Occipital lobe (tissue), 2 donors: Measurements from ENCODE around the gene C7orf33. TPM values are rescaled to one million over a fixed set of nuclear protein-coding genes. Genes with fewer than 3 reads are reported as not detected.
"Not testable (repeated sequence)": the region's sequence is repeated elsewhere in the genome, so short reads cannot be mapped to it uniquely, and the experiment has no call there.

Source experiments
- DNase-seq: peaks from one replicate; lab custom pipeline; 2025; lab: John Stamatoyannopoulos, UW
- total RNA-seq: library from RNA; depleted of rRNA; stranded (reverse); fragments of >200 nt; gene quantifications from one replicate; pipeline ENCODE4 v1.2.3, GENCODE V29; 2014

The C7orf33 gene
- not detected for total RNA-seq

GRCh38 chr7:148590471-148590870 lies at the start of gene C7orf33:
TSS of gene C7orf33 (plus strand) at chr7:148590766. CDS start at chr7:148590926, 160 bp downstream.
- DNase-seq = no peak

DNA sequence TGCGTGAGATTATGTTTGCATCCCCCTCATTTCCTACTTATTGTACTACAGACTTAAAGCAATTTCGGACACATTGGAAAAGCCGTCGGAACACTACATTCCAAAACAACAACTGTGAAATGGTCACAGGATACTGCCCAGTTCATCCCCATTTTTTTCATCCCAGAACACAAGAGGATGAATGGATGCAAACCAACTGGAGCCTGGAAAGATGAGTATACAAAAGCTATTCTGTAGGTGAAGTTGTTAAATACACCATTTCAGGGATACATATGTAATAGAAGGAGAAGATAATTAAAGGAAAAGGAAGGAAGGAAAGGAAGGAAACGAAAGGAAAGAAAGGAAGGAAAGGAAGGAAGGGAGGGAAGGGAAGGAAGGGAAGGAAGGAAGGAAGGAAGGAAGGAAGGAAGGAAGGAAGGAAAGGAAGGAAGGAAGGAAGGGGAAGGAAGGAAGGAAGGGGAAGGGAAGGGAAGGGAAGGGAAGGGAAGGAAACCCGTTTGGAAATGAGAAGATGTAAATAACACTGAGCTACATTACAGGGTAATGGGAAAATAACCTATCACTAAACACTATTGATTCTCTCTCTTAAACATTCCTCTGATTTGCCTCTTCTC lies 48.6 kb upstream of the C7orf33 start:
- DNase-seq = no peak

- DNase-seq = no peak
Measured at GRCh38 chr7:148543302-148543701, 47.3 kb upstream of the C7orf33 start.

GRCh38 chr7:148545172-148545571 lies 45.4 kb upstream of the C7orf33 start:
- no peak for DNase-seq

DNA sequence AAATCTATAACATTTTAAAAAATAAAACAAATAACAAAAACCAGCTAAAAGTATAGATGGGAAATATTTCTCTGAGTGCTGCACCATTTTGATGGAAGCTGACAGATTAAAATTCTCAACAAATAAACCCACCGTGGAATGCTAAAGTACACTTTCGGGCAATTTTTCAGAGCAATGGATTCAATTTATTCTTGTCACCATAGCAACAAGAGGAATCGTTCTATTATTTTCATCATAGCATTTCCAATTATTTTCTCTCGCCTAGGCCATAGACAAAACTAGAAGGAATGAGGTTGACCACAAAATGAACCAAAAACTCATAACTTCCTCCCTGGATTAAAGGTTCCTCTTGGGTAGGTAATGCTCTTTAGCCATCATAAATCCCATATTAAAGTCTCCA lies 44.6 kb upstream of the C7orf33 start:
- no peak for DNase-seq

DNA sequence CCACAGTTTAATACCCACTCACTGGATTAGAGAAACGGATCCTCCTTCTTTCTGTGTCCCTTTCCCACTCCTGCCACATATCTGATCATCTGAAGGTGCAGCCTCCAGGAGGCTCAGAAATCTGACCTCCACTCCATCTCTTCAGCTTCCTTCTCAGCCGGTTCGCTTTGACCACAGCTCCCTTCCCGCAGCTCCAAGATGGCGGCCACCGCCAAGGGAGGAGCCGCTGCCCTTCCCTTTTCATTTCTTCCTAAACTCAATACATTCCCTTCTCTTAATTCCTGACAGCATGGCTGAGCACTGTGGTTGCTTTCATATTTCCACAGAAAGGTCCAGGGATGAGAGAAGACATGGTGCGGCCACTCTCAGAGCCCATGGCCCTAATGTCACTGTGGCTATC lies 43.7 kb upstream of the C7orf33 start:
- DNase-seq = no peak

- DNase-seq = no peak
Measured at GRCh38 chr7:148547951-148548350, 42.6 kb upstream of the C7orf33 start.

DNA sequence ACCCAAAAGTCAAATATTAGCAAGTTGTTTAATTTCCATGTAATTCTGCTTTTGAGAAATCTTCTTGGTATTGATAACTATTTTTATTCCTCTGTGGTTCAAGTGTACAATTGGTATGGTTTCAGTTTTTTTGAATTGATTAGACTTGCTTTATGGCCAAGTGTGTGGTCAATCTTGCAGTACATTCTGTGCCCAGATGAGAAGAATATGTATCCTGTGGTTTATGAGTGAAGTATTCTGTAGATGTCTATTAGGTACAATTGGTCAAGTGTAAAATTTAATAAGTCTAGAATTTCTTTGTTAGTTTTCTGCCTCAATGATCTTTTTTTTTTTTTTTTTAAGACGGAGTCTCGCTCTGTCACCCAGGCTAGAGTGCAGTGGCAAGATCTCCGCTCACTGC lies 36.6 kb upstream of the C7orf33 start:
- DNase-seq = no peak

- no peak for DNase-seq
Measured at GRCh38 chr7:148556892-148557291, 33.7 kb upstream of the C7orf33 start.

GRCh38 chr7:148558914-148559313 lies 31.7 kb upstream of the C7orf33 start:
- no peak for DNase-seq

GRCh38 chr7:148561099-148561498 lies 29.5 kb upstream of the C7orf33 start:
- no peak for DNase-seq

DNA sequence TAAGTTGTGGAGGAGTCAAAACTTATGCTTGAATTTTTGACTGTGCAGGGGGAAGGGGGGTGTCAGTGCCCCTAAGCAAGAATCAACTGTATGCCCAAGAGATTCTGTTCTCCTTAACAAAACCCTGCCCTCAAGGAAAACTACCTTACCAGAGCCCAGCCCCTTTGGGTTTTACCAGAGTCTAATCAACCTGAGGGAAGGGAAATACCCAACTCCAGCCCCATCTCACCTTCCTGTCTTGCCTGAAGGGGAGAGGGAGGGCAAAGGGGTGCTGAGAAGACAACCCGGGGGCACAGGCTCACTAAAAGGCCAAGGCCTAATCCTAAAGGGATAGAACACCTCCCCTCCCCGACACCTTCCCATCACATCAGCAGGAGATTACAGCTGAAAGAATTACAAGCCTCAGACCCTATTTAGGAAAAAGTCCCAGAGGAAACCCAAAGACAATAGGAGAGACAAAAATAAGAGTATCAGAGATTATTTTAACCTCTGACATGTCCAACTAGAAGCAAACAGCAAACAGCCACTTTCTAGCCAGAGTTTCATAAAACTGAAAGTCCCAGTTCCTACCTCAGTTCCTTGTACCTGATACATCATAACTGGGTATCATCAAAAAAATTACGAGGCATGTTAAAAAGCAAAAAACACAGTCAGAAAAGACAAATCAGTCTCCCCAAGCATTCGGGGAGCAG lies 26.8 kb upstream of the C7orf33 start:
- DNase-seq = no peak

- DNase-seq = not testable (repeated sequence)
Measured at GRCh38 chr7:148564275-148564951, 26.2 kb upstream of the C7orf33 start.

GRCh38 chr7:148566736-148567135 lies 23.8 kb upstream of the C7orf33 start:
- no peak for DNase-seq

- no peak for DNase-seq
Measured at GRCh38 chr7:148567524-148567923, 23.0 kb upstream of the C7orf33 start.

DNA sequence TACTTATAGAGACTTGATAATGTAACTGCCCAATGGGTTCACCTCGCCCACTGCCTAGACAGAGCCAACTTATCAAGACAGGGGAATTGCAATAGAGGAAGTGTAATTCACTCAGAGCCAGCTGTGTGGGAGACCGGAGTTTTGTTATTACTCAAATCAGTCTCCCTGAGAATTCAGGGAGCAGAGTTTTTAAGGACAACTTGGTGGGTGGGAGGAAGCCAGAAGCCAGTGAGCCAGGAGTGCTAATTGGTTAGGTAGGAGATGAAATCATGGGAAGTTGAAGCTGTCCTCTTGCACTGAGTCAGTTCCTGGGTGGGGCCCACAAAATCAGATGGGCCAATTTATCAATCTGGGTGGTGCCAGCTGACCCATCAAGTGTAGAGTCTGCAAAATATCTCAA lies 20.1 kb upstream of the C7orf33 start:
- no peak for DNase-seq

GRCh38 chr7:148570973-148571372 lies 19.6 kb upstream of the C7orf33 start:
- not testable (repeated sequence) for DNase-seq

- no peak for DNase-seq
Measured at GRCh38 chr7:148571381-148571780, 19.2 kb upstream of the C7orf33 start.

DNA sequence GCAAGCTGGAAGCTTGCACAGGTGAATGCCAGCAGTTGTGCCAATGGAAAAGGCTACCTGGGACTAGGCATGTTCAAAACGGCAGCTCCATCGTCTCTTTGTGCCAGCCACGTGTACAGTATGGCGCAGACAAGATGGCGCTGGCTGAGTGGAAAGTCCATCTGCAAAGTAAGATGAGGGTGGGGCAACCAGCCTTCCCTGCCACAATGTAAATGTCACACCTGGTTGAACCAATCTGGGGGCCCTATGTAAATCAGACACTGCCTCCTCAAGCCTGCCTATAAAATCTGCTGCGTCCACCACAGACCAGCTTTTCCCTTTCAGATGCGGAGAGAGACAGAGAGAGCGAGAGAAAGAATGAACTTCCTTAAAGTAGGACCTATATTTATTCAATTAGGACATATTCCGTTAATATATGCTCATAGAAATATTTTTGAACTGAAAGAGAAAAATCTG lies 18.5 kb upstream of the C7orf33 start:
- no peak for DNase-seq

- not testable (repeated sequence) for DNase-seq
Measured at GRCh38 chr7:148573581-148573980, 17.0 kb upstream of the C7orf33 start.

DNA sequence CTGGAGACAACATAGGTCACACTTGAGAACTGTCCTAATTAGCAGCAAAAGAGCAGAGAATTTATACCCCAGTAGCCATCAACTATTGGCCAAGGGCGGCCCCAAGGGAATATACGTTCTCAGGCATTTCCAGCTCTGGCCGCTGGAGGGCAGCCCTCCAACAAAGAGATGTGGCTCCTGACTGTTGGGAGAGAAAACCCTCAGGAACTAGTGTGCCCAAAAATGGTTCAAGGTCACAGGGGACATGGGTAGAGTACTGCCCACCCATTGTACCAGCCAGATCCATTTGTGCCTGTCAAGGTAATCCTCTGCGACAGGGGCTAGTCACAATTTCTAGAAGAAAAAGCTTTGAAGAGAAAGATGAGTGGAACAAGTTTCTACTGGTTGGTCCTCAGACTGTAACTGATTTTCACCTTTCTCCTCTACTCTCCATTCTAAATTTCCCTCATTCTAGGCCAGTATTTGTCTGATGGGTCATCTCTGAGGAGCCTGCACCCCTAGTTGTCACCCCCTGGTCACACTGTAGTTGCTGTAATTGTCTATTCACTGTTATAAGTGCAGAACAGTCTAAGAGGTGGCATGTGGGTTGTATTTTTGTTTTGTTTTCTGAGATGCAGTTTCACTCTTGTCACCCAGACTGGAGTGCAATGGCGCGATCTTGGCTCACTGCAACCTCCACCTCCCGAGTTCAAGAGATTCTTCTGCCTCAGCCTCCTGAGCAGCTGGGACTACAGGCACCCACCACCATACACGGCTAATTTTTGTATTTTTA lies 14.7 kb upstream of the C7orf33 start:
- peak; percentile 14 for DNase-seq

- DNase-seq = no peak
Measured at GRCh38 chr7:148579366-148579765, 11.2 kb upstream of the C7orf33 start.
